Liver (tissue), 9 donors: ENCODE measurements around the gene INO80D. TPM values are rescaled to one million over a fixed set of nuclear protein-coding genes. Genes with fewer than 3 reads are reported as not detected.

ENCODE experiments used
- DNase-seq: peaks from one replicate; pipeline ENCODE4 v3.0.0-alpha.2; 2017; ENCODE audit warnings: low spot score
- H3K27ac ChIP-seq, 2 donors: one replicate each; pipeline ENCODE4 v1.7.0; 2013; ENCODE audit warnings: inconsistent platforms in 2 of 2, low read length in 2 of 2, control low read depth in 1 of 2, low read depth in 1 of 2, mild to moderate bottlenecking in 1 of 2
- H3K27me3 ChIP-seq, 4 donors: one replicate each; pipeline versions ENCODE4 v1.6.1 to v1.7.0; 2013; ENCODE audit warnings: low read length in 3 of 4, inconsistent platforms in 1 of 4, mild to moderate bottlenecking in 1 of 4, moderate library complexity in 1 of 4; ENCODE audit not compliant: control insufficient read depth in 4 of 4, insufficient read depth in 4 of 4
- H3K36me3 ChIP-seq, 4 donors: one replicate each; pipeline versions ENCODE4 v1.6.1 to v1.7.0; 2013; ENCODE audit warnings: low read length in 3 of 4, mild to moderate bottlenecking in 3 of 4, low read depth in 1 of 4, moderate library complexity in 1 of 4; ENCODE audit not compliant: control insufficient read depth in 4 of 4, insufficient read depth in 3 of 4
- H3K4me1 ChIP-seq, 4 donors: one replicate each; pipeline versions ENCODE4 v1.6.1 to v1.7.0; 2013; ENCODE audit warnings: low read length in 3 of 4, mild to moderate bottlenecking in 3 of 4, moderate library complexity in 1 of 4; ENCODE audit not compliant: control insufficient read depth in 4 of 4, insufficient read depth in 4 of 4
- H3K4me3 ChIP-seq, 3 donors: one replicate each; pipeline versions ENCODE4 v1.6.1 to v1.7.0; 2013; ENCODE audit warnings: low read length in 3 of 3, control low read depth in 1 of 3, low read depth in 1 of 3, mild to moderate bottlenecking in 1 of 3
- H3K9ac ChIP-seq, 2 donors: one replicate each; pipeline ENCODE4 v1.7.0; 2013; ENCODE audit warnings: low read length in 2 of 2, mild to moderate bottlenecking in 2 of 2, moderate library complexity in 2 of 2, control low read depth in 1 of 2, low read depth in 1 of 2
- H3K9me3 ChIP-seq, 4 donors: one replicate each; pipeline versions ENCODE4 v1.6.1 to v1.7.0; 2013; ENCODE audit warnings: low read length in 3 of 4; ENCODE audit not compliant: control insufficient read depth in 4 of 4
- ATF3 ChIP-seq: IDR thresholded peaks from 2 replicates; pipeline ENCODE4 v1.6.1; 2016; ENCODE audit warnings: antibody characterized with exemption
- EGR1 ChIP-seq, 2 donors: IDR thresholded peaks; 2 replicates each; pipeline ENCODE4 v1.6.1; 2016 to 2018; ENCODE audit warnings: antibody characterized with exemption in 2 of 2, low read depth in 2 of 2
- FOXA1 ChIP-seq: IDR thresholded peaks from 2 replicates; pipeline ENCODE4 v1.6.1; 2016; ENCODE audit warnings: antibody characterized with exemption
- FOXA2 ChIP-seq: IDR thresholded peaks from 2 replicates; pipeline ENCODE4 v1.6.1; 2016; ENCODE audit warnings: antibody characterized with exemption
- GABPA ChIP-seq, 2 donors: IDR thresholded peaks in 1 of 2; conservative IDR thresholded peaks in 1 of 2; 2 replicates each; pipeline ENCODE4 v1.6.1; 2016; ENCODE audit warnings: antibody characterized with exemption in 2 of 2, mild to moderate bottlenecking in 1 of 2, moderate library complexity in 1 of 2
- HNF4A ChIP-seq, 2 donors: conservative IDR thresholded peaks; 2 replicates each; pipeline ENCODE4 v1.6.1; 2016; ENCODE audit warnings: antibody characterized with exemption in 2 of 2, mild to moderate bottlenecking in 2 of 2
- HNF4G ChIP-seq: IDR thresholded peaks from 2 replicates; pipeline ENCODE4 v1.6.1; 2016; ENCODE audit warnings: antibody characterized with exemption
- JUND ChIP-seq, 2 donors: IDR thresholded peaks; 2 replicates each; pipeline ENCODE4 v1.6.1; 2016; ENCODE audit warnings: antibody characterized with exemption in 2 of 2
- MAX ChIP-seq: IDR thresholded peaks from 2 replicates; pipeline ENCODE4 v1.6.1; 2016; ENCODE audit warnings: antibody characterized with exemption
- NR2F2 ChIP-seq: IDR thresholded peaks from 2 replicates; pipeline ENCODE4 v1.6.1; 2016; ENCODE audit warnings: antibody characterized with exemption
- RAD21 ChIP-seq, 2 donors: IDR thresholded peaks; 2 replicates each; pipeline ENCODE4 v1.6.1; 2016; ENCODE audit warnings: antibody characterized with exemption in 2 of 2, mild to moderate bottlenecking in 2 of 2
- REST ChIP-seq: IDR thresholded peaks from 2 replicates; pipeline ENCODE4 v1.6.1; 2016; ENCODE audit warnings: antibody characterized with exemption, mild to moderate bottlenecking
- RXRA ChIP-seq, 2 donors: IDR thresholded peaks; 2 replicates each; pipeline ENCODE4 v1.6.1; 2017 to 2018; ENCODE audit warnings: antibody characterized with exemption in 2 of 2, mild to moderate bottlenecking in 1 of 2
- SP1 ChIP-seq: IDR thresholded peaks from 2 replicates; pipeline ENCODE4 v1.6.1; 2018; ENCODE audit warnings: antibody characterized with exemption, mild to moderate bottlenecking
- TAF1 ChIP-seq: conservative IDR thresholded peaks from 2 replicates; pipeline ENCODE4 v1.6.1; 2016; ENCODE audit warnings: antibody characterized with exemption, mild to moderate bottlenecking
- YY1 ChIP-seq: IDR thresholded peaks from 2 replicates; pipeline ENCODE4 v1.6.1; 2016; ENCODE audit warnings: antibody characterized with exemption, mild to moderate bottlenecking
- ZBTB33 ChIP-seq: IDR thresholded peaks from 2 replicates; pipeline ENCODE4 v1.6.1; 2016; ENCODE audit warnings: antibody characterized with exemption
- WGBS: extraction: QIAGEN DNeasy Blood & Tissue Kit; methylation state at CpG from one replicate; pipeline ENCODE4 v1.1.7; 2013; 5-methylcytosine and 5-hydroxymethylcytosine counted together
- polyA plus RNA-seq, 2 donors: library from polyadenylated mRNA; stranded (reverse) in 1 of 2; unstranded in 1 of 2; fragments of 200-250 nt in 1 of 2; fragments of >200 nt in 1 of 2; fragmentation: Nextera tagmentation in 1 of 2; extraction: Ambion mirVana in 1 of 2; gene quantifications; one replicate each; pipeline versions ENCODE4 v1.2.1 to v1.2.3, GENCODE V29; 2013 to 2015
- total RNA-seq, 2 donors: library from RNA; depleted of rRNA; stranded (reverse); fragments of >200 nt; gene quantifications; one replicate each; pipeline ENCODE4 v1.2.3, GENCODE V29; 2014
- donor health status: healthy.
- donor health status: healthy.
- donor health status: healthy.
- donor health status: healthy.
- donor health status: healthy.

Gene INO80D
- total and polyA plus RNA-seq, 4 donors = 0.76 to 10.3 (median 5.4) TPM

GRCh38 chr2:206080927-206081326 is 5.0 kb downstream of the INO80D start:
- Histone ChIP-seq H3K36me3 (no peaks in the 10 kb centered on the region), H3K4me1 (peaks cover 4 to 31% (median 16%) of the 10 kb centered on the region in 4 donors), H3K27ac (no peak overlapping the region), H3K9me3 (no peaks in the 10 kb centered on the region), H3K27me3 (no peaks in the 10 kb centered on the region), H3K9ac (no peak overlapping the region), H3K4me3 (no peak overlapping the region)
- 89% methylated on average over 4 of the region's 4 CpGs for WGBS
- no peak for DNase-seq
- TF ChIP-seq RAD21 (IDR thresholded peaks at IDR 0.05) = no peak
- no peak for TF ChIP-seq HNF4G
- no peak for TF ChIP-seq TAF1
- no peak for TF ChIP-seq SP1
- no peak for TF ChIP-seq GABPA (IDR thresholded peaks at IDR 0.05 in 1 of 2, conservative IDR thresholded peaks at IDR 0.05 in 1 of 2)
- TF ChIP-seq FOXA2 = no peak
- no peak for TF ChIP-seq HNF4A (conservative IDR thresholded peaks at IDR 0.05)
- TF ChIP-seq EGR1 (IDR thresholded peaks at IDR 0.05; ENCODE audit: low read depth in 2 of 2) = no peak
- no peak for TF ChIP-seq ATF3
- no peak for TF ChIP-seq RXRA (IDR thresholded peaks at IDR 0.05)
- no peak for TF ChIP-seq FOXA1
- no peak for TF ChIP-seq MAX
- TF ChIP-seq NR2F2 = no peak
- no peak for TF ChIP-seq JUND (IDR thresholded peaks at IDR 0.05)
- TF ChIP-seq ZBTB33 = no peak
- TF ChIP-seq REST = no peak

GRCh38 chr2:206079699-206080465 is 6.1 kb downstream of the INO80D start:
- Histone ChIP-seq H3K27me3 (no peaks in the 10 kb centered on the region), H3K4me1 (peaks cover 4 to 31% (median 16%) of the 10 kb centered on the region in 4 donors), H3K9ac (no peak overlapping the region), H3K9me3 (no peaks in the 10 kb centered on the region), H3K27ac (no peak overlapping the region), H3K36me3 (no peaks in the 10 kb centered on the region), H3K4me3 (no peak overlapping the region)
- DNase-seq = no peak
- 84% methylated on average over 9 of the region's 9 CpGs for WGBS
- no peak for TF ChIP-seq YY1
- TF ChIP-seq FOXA1 = no peak
- TF ChIP-seq JUND (IDR thresholded peaks at IDR 0.05) = no peak
- TF ChIP-seq FOXA2 = no peak
- no peak for TF ChIP-seq HNF4A (conservative IDR thresholded peaks at IDR 0.05)
- no peak for TF ChIP-seq EGR1 (IDR thresholded peaks at IDR 0.05; ENCODE audit: low read depth in 2 of 2)
- no peak for TF ChIP-seq RXRA (IDR thresholded peaks at IDR 0.05)
